ENCODE results near the gene TAS1R2.

TAS1R2 gene

GRCh38 chr1:18819203-18819602 is 40.3 kb downstream of the TAS1R2 start:
- no peak for DNase-seq

GRCh38 chr1:18817795-18818435 is 41.5 kb downstream of the TAS1R2 start:
- DNase-seq: no peak

GRCh38 chr1:18817316-18817715 is 42.1 kb downstream of the TAS1R2 start:
- no peak for DNase-seq

- DNase-seq: no peak
Observed at GRCh38 chr1:18816808-18817207, 42.7 kb downstream of the TAS1R2 start.

- no peak for DNase-seq
Observed at GRCh38 chr1:18814874-18815531, 44.5 kb downstream of the TAS1R2 start.

- no peak for DNase-seq
Observed at GRCh38 chr1:18814425-18814824, 45.0 kb downstream of the TAS1R2 start.

GRCh38 chr1:18812453-18812939 is 47.0 kb downstream of the TAS1R2 start:
- DNase-seq: no peak

GRCh38 chr1:18811733-18812452 is 47.6 kb downstream of the TAS1R2 start:
- no peak for DNase-seq

GRCh38 chr1:18809953-18810899 is 49.2 kb downstream of the TAS1R2 start:
- no peak for DNase-seq

- no peak for DNase-seq
Observed at GRCh38 chr1:18808550-18808949, 50.9 kb downstream of the TAS1R2 start.

- DNase-seq: no peak
Observed at GRCh38 chr1:18807334-18808063, 52.0 kb downstream of the TAS1R2 start.

- DNase-seq: no peak
Observed at GRCh38 chr1:18805925-18806849, 53.3 kb downstream of the TAS1R2 start.

GRCh38 chr1:18805150-18805879 is 54.1 kb downstream of the TAS1R2 start:
- no peak for DNase-seq

- DNase-seq: no peak
Observed at GRCh38 chr1:18803851-18804250, 55.6 kb downstream of the TAS1R2 start.

- no peak for DNase-seq
Observed at GRCh38 chr1:18803151-18803791, 56.2 kb downstream of the TAS1R2 start.

GRCh38 chr1:18802231-18802630 is 57.2 kb downstream of the TAS1R2 start:
- no peak for DNase-seq

GRCh38 chr1:18800258-18800657 is 59.2 kb downstream of the TAS1R2 start:
- no peak for DNase-seq

GRCh38 chr1:18799454-18799853 is 60.0 kb downstream of the TAS1R2 start:
- DNase-seq: no peak

- DNase-seq: no peak
Observed at GRCh38 chr1:18798946-18799345, 60.5 kb downstream of the TAS1R2 start.

- DNase-seq: no peak
Observed at GRCh38 chr1:18798533-18798932, 60.9 kb downstream of the TAS1R2 start.
